ENCODE measurements around the gene GPBAR1.
A peak's percentile ranks its signal among the peaks of the same experiment; 100 is the strongest.

The GPBAR1 gene

GRCh38 chr2:218286570-218287459 is 26.0 kb downstream of the GPBAR1 start:
- DNase-seq: peak; percentile 84

GRCh38 chr2:218289639-218290315 is 29.0 kb downstream of the GPBAR1 start:
- DNase-seq: no peak

GRCh38 chr2:218290316-218291261 is 29.8 kb downstream of the GPBAR1 start:
- DNase-seq: peak; percentile 63

GRCh38 chr2:218291318-218292047 is 30.7 kb downstream of the GPBAR1 start:
- no peak for DNase-seq

- peak; percentile 83 for DNase-seq
Measured at GRCh38 chr2:218292048-218293014, 31.5 kb downstream of the GPBAR1 start, which contains the start of gene TMBIM1. Gene TMBIM1, minus strand, starts transcription at chr2:218292503. Its CDS starts 10,362 bp downstream, at chr2:218282141.

- DNase-seq: no peak
Measured at GRCh38 chr2:218293715-218294429, 33.1 kb downstream of the GPBAR1 start.

- DNase-seq: no peak
Measured at GRCh38 chr2:218294430-218295022, 33.7 kb downstream of the GPBAR1 start.

GRCh38 chr2:218295029-218295428 is 34.2 kb downstream of the GPBAR1 start:
- DNase-seq: no peak

- no peak for DNase-seq
Measured at GRCh38 chr2:218296200-218296599, 35.4 kb downstream of the GPBAR1 start.

GRCh38 chr2:218296847-218297246 is 36.0 kb downstream of the GPBAR1 start:
- no peak for DNase-seq

- DNase-seq: no peak
Measured at GRCh38 chr2:218298314-218298875, 37.6 kb downstream of the GPBAR1 start.

- DNase-seq: no peak
Measured at GRCh38 chr2:218300141-218300540, 39.3 kb downstream of the GPBAR1 start.

GRCh38 chr2:218301176-218301819 is 40.5 kb downstream of the GPBAR1 start:
- DNase-seq: peak; percentile 94

GRCh38 chr2:218305383-218305782 is 44.6 kb downstream of the GPBAR1 start:
- DNase-seq: no peak

GRCh38 chr2:218306184-218306920 is 45.5 kb downstream of the GPBAR1 start:
- DNase-seq: no peak

- no peak for DNase-seq
Measured at GRCh38 chr2:218307415-218308090, 46.7 kb downstream of the GPBAR1 start.

GRCh38 chr2:218310853-218311540 is 50.2 kb downstream of the GPBAR1 start:
- DNase-seq: no peak
